Dendritic cell treated with granulocyte-macrophage colony-stimulating factor and Interleukin-4, amounts not matched to agents 40 ng/mL and 50 ng/mL, for 4 days (primary cell): ENCODE data around the gene DYNLT2.
"Not testable (repeated sequence)": the region's sequence is repeated elsewhere in the genome, so short reads cannot be mapped to it uniquely, and the experiment has no call there.

ENCODE experiments used
- H3K27ac Mint-ChIP-seq: one replicate; pipeline ENCODE4 v1.8.0; 2022; ENCODE audit warnings: mild to moderate bottlenecking, mixed read lengths
- H3K27me3 Mint-ChIP-seq: one replicate; pipeline ENCODE4 v1.8.0; 2022; ENCODE audit warnings: mild to moderate bottlenecking, mixed read lengths
- H3K36me3 Mint-ChIP-seq: one replicate; pipeline ENCODE4 v1.8.0; 2022; ENCODE audit warnings: low read depth, mixed read lengths
- H3K4me1 Mint-ChIP-seq: one replicate; pipeline ENCODE4 v1.8.0; 2022; ENCODE audit warnings: low read depth, mixed read lengths
- H3K4me3 Mint-ChIP-seq: one replicate; pipeline ENCODE4 v1.8.0; 2022; ENCODE audit warnings: mild to moderate bottlenecking, moderate library complexity, mixed read lengths
- H3K9me3 Mint-ChIP-seq: one replicate; pipeline ENCODE4 v1.8.0; 2022; ENCODE audit warnings: mixed read lengths
- intact Hi-C: fragments of 100-400 bp; cut with micrococcal nuclease; formaldehyde crosslinking; loops from one replicate; pipeline ENCODE4 v1.15.0; 2022

DYNLT2 gene

DNA sequence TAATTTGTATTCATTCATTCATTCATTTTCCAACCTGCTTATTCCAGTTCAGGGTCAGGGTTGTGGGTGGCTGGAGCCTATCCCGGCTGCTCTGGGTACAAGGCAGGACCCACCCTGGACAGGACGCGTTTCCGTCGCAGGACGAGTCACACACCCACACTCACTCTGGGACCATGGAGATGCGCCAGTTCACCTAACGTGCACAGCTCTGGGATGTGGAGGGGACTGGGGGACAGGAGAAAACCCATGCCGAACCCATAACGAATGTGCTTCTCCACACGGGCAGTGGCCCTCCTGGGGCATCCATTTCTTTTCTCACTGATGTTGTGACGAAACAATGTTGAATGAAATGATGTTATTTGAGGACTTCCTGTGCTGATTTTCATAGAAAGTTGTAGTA, 26.5 kb upstream of the DYNLT2 start:
- peaks cover 87% of the 10 kb centered on the region for H3K36me3 Mint-ChIP-seq
- H3K9me3 Mint-ChIP-seq = no peaks in the 10 kb centered on the region
- H3K4me3 Mint-ChIP-seq = no peak overlapping the region
- no peaks in the 10 kb centered on the region for H3K27me3 Mint-ChIP-seq
- H3K4me1 Mint-ChIP-seq = no peaks in the 10 kb centered on the region
- intact Hi-C loops = loop anchor here (10.0 kb wide), 1 partner anchor 823 kb away; no protein-coding TSS in a partner anchor
- H3K27ac Mint-ChIP-seq = no peak overlapping the region

- H3K4me1 Mint-ChIP-seq = no peaks in the 10 kb centered on the region
- H3K4me3 Mint-ChIP-seq = no peak overlapping the region
- no peak overlapping the region for H3K27ac Mint-ChIP-seq
- peaks cover 93% of the 10 kb centered on the region for H3K36me3 Mint-ChIP-seq
- intact Hi-C loops = loop anchor here (10.0 kb wide), 1 partner anchor 822 kb away; no protein-coding TSS in a partner anchor
- no peaks in the 10 kb centered on the region for H3K9me3 Mint-ChIP-seq
- no peaks in the 10 kb centered on the region for H3K27me3 Mint-ChIP-seq
These were observed 25.0 kb upstream of the DYNLT2 start for GRCh38 chr6:169776379-169776778.

GRCh38 chr6:169775321-169775720, 23.9 kb upstream of the DYNLT2 start:
- Mint-ChIP-seq H3K9me3 (no peaks in the 10 kb centered on the region), H3K4me1 (no peaks in the 10 kb centered on the region), H3K4me3 (no peak overlapping the region), H3K36me3 (peaks cover 89% of the 10 kb centered on the region), H3K27ac (no peak overlapping the region), H3K27me3 (no peaks in the 10 kb centered on the region)
- intact Hi-C loops = loop anchor here (10.0 kb wide), 1 partner anchor 821 kb away; no protein-coding TSS in a partner anchor

- no peak overlapping the region for H3K27ac Mint-ChIP-seq
- H3K27me3 Mint-ChIP-seq = no peaks in the 10 kb centered on the region
- H3K36me3 Mint-ChIP-seq = peaks cover 82% of the 10 kb centered on the region
- H3K4me1 Mint-ChIP-seq = no peaks in the 10 kb centered on the region
- no peaks in the 10 kb centered on the region for H3K9me3 Mint-ChIP-seq
- no peak overlapping the region for H3K4me3 Mint-ChIP-seq
- intact Hi-C loops = loop anchor here (10.0 kb wide), 1 partner anchor 820 kb away; no protein-coding TSS in a partner anchor
These were observed 23.0 kb upstream of the DYNLT2 start for GRCh38 chr6:169774347-169774746.

GRCh38 chr6:169766921-169767736, 15.8 kb upstream of the DYNLT2 start:
- H3K4me1 Mint-ChIP-seq = no peaks in the 10 kb centered on the region
- intact Hi-C loops = no loop called here
- H3K27me3 Mint-ChIP-seq = no peaks in the 10 kb centered on the region
- no peaks in the 10 kb centered on the region for H3K9me3 Mint-ChIP-seq
- no peak overlapping the region for H3K27ac Mint-ChIP-seq
- peaks cover 84% of the 10 kb centered on the region for H3K36me3 Mint-ChIP-seq
- H3K4me3 Mint-ChIP-seq = no peak overlapping the region

DNA sequence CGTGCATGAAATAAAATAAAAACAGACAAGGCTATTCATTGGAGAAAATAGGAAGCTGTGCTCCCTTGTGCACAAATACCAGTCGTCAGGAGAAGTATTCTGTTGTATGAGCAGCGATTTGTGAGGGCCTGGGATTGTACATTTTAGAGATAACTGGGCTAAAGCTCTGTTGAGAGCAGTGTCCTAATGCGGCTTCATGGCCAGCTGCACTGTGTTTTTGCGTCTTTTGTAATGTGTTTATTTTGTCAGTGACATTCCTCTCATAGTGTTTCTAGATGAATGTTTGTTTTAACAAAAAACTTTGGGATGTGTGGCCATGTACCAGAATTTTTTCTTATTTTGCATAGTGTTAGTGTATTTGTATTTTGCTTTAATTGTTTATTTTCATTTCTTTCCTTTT, 14.9 kb upstream of the DYNLT2 start:
- intact Hi-C loops = no loop called here
- H3K4me1 Mint-ChIP-seq = no peaks in the 10 kb centered on the region
- H3K36me3 Mint-ChIP-seq = peaks cover 84% of the 10 kb centered on the region
- H3K27me3 Mint-ChIP-seq = no peaks in the 10 kb centered on the region
- H3K4me3 Mint-ChIP-seq = no peak overlapping the region
- no peaks in the 10 kb centered on the region for H3K9me3 Mint-ChIP-seq
- H3K27ac Mint-ChIP-seq = no peak overlapping the region

DNA sequence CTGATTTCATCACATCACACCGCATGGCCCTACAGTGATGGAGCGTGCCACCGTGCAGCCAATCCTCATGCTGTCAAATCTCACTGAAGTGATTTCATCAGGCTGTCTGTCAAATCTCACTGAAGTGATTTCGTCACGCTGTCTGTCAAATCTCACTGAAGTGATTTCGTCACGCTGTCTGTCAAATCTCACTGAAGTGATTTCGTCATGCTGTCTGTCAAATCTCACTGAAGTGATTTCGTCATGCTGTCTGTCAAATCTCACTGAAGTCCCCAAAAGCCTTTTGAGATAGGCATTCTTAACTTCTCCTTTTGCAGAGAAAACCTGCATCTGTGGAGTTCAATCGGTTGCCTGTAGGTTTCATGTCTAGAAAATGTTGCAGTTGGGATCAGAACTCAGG, 14.4 kb upstream of the DYNLT2 start:
- not testable (repeated sequence) for H3K4me1 Mint-ChIP-seq

GRCh38 chr6:169763881-169764280, 12.5 kb upstream of the DYNLT2 start:
- intact Hi-C loops = no loop called here
- H3K36me3 Mint-ChIP-seq = peaks cover 94% of the 10 kb centered on the region
- no peaks in the 10 kb centered on the region for H3K27me3 Mint-ChIP-seq
- H3K9me3 Mint-ChIP-seq = no peaks in the 10 kb centered on the region
- H3K4me3 Mint-ChIP-seq = no peak overlapping the region
- no peaks in the 10 kb centered on the region for H3K4me1 Mint-ChIP-seq
- H3K27ac Mint-ChIP-seq = no peak overlapping the region

More for the DNA sequence above, 14.4 kb upstream of the DYNLT2 start:
- H3K4me3 Mint-ChIP-seq, H3K27ac Mint-ChIP-seq, H3K9me3 Mint-ChIP-seq, H3K27me3 Mint-ChIP-seq, intact Hi-C loops: not testable (repeated sequence)
- H3K36me3 Mint-ChIP-seq = peaks cover 84% of the 10 kb centered on the region

- Mint-ChIP-seq H3K27me3 (no peaks in the 10 kb centered on the region), H3K4me3 (no peak overlapping the region), H3K9me3 (no peaks in the 10 kb centered on the region), H3K36me3 (peaks cover 94% of the 10 kb centered on the region), H3K4me1 (no peaks in the 10 kb centered on the region), H3K27ac (no peak overlapping the region)
- intact Hi-C loops = no loop called here
These were observed 11.9 kb upstream of the DYNLT2 start for GRCh38 chr6:169763308-169763707.

GRCh38 chr6:169755162-169755561, 3.8 kb upstream of the DYNLT2 start:
- intact Hi-C loops = no loop called here
- Mint-ChIP-seq H3K4me3 (no peak overlapping the region), H3K27ac (no peak overlapping the region), H3K36me3 (peaks cover 56% of the 10 kb centered on the region), H3K4me1 (peaks cover 15% of the 10 kb centered on the region), H3K9me3 (no peaks in the 10 kb centered on the region), H3K27me3 (no peaks in the 10 kb centered on the region)

- H3K27ac Mint-ChIP-seq = peak overlapping the region; percentile 96
- H3K9me3 Mint-ChIP-seq = no peaks in the 10 kb centered on the region
- H3K4me1 Mint-ChIP-seq = peaks cover 20% of the 10 kb centered on the region
- H3K4me3 Mint-ChIP-seq = peak overlapping the region; percentile 90
- intact Hi-C loops = no loop called here
- H3K27me3 Mint-ChIP-seq = no peaks in the 10 kb centered on the region
- peaks cover 28% of the 10 kb centered on the region for H3K36me3 Mint-ChIP-seq
These were observed 777 bp upstream of the DYNLT2 start for GRCh38 chr6:169752074-169752623.

DNA sequence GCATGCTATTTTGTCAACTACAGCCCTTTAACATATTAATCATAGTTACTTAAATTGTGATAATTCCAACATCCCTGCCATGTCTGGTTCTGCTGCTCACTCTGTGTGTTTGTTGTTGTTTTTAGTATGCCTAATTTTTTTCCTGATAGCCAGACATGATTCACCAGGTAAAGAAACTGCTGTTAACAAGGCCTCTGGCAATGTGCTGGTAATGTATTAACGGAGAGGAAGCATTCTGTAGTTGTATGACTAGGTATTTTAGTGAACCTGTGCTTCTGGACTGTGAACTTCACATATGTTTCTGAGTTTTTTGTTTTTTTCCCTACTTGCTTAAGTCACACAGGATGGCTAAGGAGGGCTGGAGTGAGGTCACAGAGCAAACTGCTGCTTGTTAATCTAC, 4.8 kb downstream of the DYNLT2 start:
- H3K27ac Mint-ChIP-seq = no peak overlapping the region
- peaks cover 6% of the 10 kb centered on the region for H3K4me1 Mint-ChIP-seq
- H3K4me3 Mint-ChIP-seq = no peak overlapping the region
- intact Hi-C loops = no loop called here
- peaks cover 3% of the 10 kb centered on the region for H3K27me3 Mint-ChIP-seq
- peaks cover 8% of the 10 kb centered on the region for H3K36me3 Mint-ChIP-seq
- H3K9me3 Mint-ChIP-seq = peaks cover 6% of the 10 kb centered on the region

- intact Hi-C loops = no loop called here
- Mint-ChIP-seq H3K27ac (no peak overlapping the region), H3K27me3 (peaks cover 3% of the 10 kb centered on the region), H3K9me3 (peaks cover 6% of the 10 kb centered on the region), H3K36me3 (no peaks in the 10 kb centered on the region), H3K4me3 (no peak overlapping the region), H3K4me1 (peaks cover 6% of the 10 kb centered on the region)
These were observed 6.0 kb downstream of the DYNLT2 start for GRCh38 chr6:169745405-169745804.

- intact Hi-C loops = no loop called here
- Mint-ChIP-seq H3K27me3 (peaks cover 3% of the 10 kb centered on the region), H3K27ac (no peak overlapping the region), H3K36me3 (no peaks in the 10 kb centered on the region), H3K9me3 (peaks cover 6% of the 10 kb centered on the region), H3K4me1 (no peaks in the 10 kb centered on the region), H3K4me3 (no peak overlapping the region)
These were observed 10.0 kb downstream of the DYNLT2 start for GRCh38 chr6:169741344-169741743.
